ENCODE data around the gene CYP4B1.
"Not testable (repeated sequence)": the region's sequence is repeated elsewhere in the genome, so short reads cannot be mapped to it uniquely, and the experiment has no call there.

- TF ChIP-seq CTCF (IDR thresholded peaks at IDR 0.05); POLR2A (IDR thresholded peaks at IDR 0.05); POLR2AphosphoS5 (IDR thresholded peaks at IDR 0.05; ENCODE audit: insufficient read depth in 1 of 2, low read depth in 1 of 2): not testable (repeated sequence)
These were observed 20.4 kb upstream of the CYP4B1 start for GRCh38 chr1:46778456-46778855.
